Activated T-helper 9 cell treated with anti-CD3 and anti-CD28 coated beads, Interleukin-2, amount 50 U/mL, for 16 hours (primary cell): ENCODE data around the gene TEPSIN.

Source experiments
- DNase-seq: peaks from one replicate; pipeline ENCODE4 v3.0.0-alpha.2; 2020; ENCODE audit warnings: low read depth

Gene TEPSIN

GRCh38 chr17:81197831-81198490 is 40.9 kb downstream of the TEPSIN start:
- no peak for DNase-seq

DNA sequence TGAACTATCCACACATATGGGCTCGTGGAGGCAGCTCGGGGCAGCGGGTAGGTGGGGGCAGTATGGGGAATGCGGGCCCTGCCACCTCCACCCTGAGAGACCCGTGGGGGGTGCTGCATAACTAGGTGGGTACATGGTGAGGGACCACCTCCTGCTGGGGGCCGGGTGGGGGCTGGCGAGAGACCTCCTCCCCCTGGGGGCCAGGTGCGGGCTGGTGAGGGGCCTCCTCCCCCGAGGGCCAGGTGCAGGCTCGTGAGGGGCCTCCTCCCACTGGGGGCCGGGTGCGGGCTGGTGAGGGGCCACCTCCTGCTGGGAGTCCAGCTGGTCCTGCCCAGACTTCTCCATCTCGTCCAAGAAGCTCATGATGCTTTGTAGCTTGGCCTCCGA is 41.5 kb downstream of the TEPSIN start:
- no peak for DNase-seq

- no peak for DNase-seq
These were observed 42.1 kb downstream of the TEPSIN start for GRCh38 chr17:81196505-81197408.

DNA sequence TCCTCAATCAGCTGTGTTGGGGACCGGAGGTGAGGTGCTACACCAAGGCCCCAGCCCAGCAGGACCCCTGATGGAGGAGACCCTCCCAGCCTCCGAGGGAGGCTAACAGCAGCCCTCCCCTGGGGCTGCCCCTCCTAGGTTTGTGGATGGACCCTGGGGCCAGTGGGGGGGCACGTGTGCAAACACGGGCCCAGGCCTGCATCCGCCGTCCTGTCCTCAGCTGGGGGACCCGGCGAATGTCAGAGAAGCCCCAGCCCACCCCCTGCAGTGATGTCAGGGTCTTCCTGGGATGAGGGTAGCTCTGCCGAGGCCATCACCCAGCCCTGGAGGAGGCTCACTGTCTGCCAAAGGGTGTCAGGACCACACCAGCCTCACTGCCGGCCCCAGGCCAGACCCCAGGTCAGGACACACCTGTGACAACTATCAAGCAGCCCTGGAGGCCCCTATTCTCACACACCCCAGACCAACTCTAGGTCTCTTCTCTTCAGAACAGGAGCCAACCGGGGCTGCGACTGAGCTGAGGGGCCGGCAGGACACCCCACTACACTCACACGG is 42.8 kb downstream of the TEPSIN start:
- no peak for DNase-seq

DNA sequence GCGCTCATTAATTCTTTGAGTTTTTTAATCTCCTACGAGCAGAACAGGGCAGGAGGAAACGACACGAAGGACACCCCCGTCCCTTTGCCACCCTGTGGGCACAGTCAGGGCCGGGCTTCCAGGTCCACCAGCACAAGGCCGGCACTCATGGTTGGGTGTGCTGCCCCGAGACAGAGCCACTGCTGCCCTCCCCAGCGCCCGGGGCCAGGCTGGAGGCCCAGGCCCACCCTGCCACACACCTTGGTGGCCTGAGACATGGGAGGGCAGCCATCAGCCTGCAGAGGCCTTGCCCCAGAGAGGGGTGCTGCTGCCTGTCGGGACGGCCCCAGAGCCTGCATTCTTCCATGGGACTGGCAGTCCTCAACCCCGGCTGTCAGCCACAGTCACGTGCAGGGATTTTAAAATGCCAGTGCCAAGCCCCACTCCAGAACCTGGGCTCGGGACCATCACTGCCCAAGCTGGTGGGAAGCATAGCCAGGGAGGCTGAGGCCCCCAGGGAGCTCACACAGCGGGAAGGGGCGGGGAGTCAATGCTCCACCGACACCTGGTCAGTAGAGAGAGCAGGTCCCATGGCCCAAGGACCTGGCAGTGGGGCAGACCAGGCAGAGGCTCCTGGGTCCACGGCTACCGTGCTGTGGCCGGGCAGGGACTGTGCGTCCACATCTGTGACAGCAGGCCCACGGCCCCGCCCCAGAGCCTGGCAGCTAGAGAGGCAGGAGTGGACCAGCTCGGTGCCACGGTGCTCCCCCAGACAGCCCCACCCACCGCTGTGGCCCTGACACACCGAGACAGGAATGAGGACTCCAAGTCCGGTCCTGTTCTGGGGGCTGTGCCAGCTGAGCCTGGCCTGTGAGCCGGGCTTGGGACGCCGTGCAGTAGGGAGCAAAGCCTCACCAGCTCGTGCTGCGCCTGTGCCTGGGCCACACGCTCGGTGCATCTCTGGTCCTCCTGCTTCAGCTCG is 43.6 kb downstream of the TEPSIN start:
- DNase-seq, result no peak

DNA sequence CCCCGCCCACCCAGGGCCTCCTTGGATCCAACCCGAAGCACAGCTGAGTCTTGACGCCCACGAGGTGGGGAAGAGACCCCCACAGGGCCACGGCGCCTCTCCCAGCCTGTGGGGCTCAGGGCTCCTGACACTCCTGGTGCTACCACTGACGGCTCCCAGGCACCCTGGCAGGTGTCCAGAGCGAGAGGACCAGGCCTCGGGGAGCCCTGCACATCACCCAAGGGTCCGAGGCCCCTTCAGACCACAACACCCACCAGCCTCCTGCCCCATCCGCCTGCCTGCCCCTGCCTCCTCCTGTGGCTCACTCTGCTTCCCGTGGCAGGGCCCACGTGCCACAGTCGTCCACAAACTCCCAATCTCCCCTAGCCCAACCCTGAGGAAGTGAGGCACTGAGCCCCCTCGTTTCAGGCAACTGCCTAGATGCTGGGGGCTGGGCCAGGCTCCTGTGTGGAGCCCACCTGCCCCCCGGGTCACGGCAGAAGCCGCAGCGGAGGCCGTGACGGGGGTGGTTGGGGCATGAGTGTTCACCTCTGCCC is 44.6 kb downstream of the TEPSIN start:
- no peak for DNase-seq

GRCh38 chr17:81193470-81194224 is 45.2 kb downstream of the TEPSIN start:
- no peak for DNase-seq

- DNase-seq, result no peak
These were observed 45.8 kb downstream of the TEPSIN start for GRCh38 chr17:81193051-81193410.

GRCh38 chr17:81192386-81193050 is 46.3 kb downstream of the TEPSIN start:
- no peak for DNase-seq

DNA sequence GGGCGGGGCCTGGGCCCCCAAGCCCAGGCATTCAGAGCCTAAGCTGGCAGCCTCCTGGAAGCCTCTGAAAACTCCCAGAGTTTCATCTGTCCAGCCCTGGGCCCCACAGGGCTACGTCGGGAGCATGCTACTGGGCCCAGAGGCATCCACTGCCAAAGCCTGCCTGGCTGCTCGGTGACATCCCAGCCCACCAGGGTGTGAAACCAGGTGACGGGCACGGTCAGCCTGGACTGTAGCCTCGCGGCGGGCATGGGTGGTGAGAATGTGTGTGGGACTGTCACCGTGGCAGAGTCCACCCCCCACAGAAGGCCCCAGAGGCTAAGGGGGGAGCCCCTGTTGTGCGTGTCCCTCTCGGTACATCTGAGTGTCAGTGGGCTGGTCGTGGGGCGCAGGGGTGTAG is 47.2 kb downstream of the TEPSIN start:
- no peak for DNase-seq

DNA sequence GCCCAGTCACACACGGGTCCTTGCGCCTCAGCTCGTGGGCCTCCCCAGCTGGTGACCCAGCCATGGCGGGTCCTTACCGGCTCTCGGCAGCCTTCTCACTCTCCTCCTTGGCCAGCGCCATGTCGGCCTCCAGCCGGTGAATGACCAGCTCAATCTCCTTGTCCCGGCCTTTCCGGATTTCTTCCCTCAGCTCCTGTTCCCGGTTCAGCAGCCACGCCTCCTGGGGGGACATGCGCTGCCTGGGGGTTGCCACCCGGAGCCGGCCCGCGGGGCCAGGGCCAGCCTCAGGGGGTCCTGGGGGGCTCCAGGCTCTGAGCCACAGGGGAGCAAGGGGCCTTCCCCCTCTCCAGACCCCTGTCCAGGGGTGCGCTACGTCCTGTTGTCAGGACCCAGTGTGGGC is 47.7 kb downstream of the TEPSIN start:
- DNase-seq, result no peak

DNA sequence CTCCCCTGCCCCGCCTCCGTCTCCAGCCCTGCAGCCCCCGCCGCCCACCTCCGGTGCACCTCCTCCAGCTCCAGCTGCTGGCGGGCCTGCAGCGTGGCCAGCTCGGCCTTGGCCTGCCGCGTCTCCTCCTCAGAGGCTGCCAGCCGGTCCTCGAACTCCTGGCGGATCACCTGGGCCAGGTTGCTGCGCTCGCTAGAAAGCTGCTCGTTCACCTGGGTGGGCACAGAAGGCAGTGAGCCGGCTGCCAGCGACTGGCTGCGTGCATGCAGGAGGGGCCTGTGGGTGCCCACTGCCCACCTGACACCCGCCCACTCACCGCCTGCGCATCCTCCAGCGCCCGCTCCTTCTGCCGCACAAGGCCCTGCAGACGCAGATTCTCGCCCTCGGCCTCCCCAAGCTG is 48.3 kb downstream of the TEPSIN start:
- no peak for DNase-seq

DNA sequence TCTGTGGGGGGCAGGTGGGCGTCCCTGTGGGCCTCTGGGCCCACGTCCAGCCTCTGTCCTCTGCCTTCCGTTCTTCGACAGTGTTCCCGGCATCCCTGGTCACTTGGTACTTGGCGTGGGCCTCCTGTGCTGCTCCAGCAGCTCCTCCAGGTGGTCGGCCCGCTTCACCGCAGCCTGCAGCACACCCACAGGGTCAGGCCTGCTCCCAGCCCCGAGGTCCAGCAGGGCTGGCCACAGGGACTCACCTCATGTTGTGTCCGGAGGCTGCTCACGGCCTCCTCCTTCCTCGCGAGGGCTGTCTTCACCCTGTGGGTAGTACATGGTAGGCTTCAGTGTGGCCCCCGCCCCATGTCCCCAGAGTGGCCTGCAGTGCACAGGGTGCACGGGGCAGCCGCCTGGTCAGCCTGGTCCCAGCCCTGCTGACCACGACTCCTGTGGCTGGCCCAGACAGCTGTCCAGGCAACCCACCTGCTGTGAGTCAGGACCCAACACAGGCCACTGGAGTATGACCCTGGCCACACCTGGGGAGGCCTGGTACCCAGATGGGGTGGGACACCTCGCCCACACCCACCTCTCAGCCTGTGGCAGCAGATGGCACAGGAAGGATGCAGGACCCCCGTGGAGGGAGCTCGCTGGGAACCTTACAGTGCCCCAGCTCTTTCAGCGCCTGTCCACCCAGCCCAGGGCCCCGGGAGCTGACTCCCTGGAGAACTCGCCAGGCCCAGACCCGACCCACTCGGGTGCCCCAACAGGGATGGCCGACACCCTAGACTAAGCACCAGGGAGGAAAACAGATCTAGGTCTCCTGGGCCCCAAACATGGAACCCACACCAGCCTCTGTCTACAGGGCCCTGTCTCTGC is 49.0 kb downstream of the TEPSIN start:
- no peak for DNase-seq

GRCh38 chr17:81189016-81189415 is 49.8 kb downstream of the TEPSIN start:
- no peak for DNase-seq

DNA sequence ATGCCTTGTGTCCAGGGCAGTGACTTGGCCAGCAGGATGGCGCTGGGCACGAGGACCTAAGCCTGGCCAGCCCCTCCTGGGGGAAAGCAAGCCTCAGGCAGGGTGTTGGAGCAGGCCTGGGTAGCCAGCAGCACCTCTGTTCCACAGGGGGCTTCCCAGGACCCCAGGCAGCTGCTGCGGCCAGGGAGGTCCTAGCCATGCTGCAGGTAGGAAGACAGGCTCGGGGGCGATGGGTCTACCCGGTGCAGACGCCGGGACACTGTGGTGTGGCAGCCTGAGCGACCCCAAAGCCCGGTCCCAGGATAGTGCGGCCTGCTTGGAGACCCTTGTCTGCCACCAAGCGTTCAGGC is 50.4 kb downstream of the TEPSIN start:
- no peak for DNase-seq

DNA sequence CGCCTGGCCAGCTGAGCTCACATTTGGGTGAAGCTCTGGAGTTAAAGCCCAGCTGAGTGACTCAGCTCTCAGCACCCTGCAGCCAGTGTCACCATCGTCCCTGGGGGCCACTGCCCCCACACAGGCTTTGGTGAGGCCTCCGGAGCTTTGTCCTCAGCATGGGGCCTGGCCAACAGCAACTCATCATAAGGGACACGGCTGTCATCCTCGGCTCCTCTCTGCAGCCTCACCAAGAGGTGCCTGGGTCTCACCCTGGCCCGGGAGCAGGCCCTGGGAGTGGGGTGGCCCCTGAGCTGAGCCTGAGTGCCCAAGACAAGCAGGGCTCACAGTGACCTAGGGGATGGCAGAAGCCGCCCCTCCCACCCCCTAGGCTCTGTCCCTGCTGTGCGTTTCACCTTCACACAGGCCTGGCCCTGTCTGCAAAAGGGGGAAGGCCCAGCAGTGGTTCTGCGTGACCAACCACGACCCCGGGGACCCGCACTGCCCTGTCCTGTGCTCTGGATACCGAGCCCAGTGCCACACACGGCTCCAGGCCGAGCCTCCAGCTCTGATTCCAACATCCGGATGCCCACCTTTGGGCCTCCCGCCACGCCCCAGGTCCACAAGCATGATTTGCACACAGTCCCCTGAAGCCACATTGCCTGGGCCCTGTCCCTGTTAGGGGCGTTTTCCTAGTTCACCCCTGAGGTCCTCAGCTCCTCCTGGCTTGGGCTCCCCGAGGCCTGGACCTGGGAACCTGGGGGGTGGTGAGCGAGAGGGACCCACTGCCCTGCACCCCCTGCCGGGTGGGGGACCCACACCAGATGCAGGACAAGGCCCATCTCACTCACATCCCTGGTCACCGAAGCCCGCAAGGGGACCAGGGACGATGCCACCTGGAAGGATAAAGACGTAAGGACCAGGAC is 51.0 kb downstream of the TEPSIN start:
- DNase-seq, result no peak

DNA sequence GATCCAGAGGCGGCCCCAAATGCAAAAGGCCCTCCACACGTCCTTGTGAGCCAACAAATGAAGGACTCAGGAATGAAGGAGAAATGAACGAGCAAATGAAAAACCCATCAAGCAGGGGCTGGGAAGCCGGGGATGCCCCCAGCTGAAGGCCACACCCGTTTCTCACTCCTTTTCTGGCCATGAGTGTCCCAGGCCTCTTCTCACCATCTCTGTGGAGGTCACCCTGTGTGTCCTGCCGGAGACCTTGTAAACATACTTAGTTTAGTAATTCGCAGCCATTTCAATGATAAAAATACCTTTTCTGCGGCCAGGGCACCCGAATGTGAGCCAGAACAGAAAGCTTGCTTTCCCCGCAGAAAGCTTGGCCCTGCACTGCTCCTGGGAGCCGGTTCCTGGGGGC is 51.7 kb downstream of the TEPSIN start:
- DNase-seq, result no peak

GRCh38 chr17:81186203-81186602 is 52.7 kb downstream of the TEPSIN start:
- DNase-seq, result no peak

DNA sequence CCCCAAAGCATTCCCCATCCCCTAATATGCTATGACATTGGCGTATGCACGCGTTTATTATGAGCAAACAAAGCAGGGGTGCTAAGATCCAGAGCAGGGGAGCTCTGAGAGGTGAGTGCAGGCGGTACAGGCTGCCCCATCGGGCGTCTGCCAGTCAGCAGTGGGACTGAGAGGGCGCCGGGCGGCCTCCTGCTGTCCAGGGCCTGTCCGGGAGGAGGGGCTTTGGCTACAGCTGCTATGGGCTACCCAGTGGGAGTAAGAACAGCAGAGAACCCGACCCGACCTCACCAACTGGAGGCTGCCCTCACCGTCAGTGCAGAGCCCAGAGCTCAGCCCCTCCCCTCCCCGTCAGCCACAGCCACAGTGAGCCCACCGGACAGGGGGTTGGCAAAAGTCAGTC is 54.3 kb downstream of the TEPSIN start:
- DNase-seq, result no peak
